GM23338 (cell line): ENCODE measurements around the gene TWF2. TPM values are rescaled to one million over a fixed set of nuclear protein-coding genes. Genes with fewer than 3 reads are reported as not detected.
A peak's percentile ranks its signal among the peaks of the same experiment; 100 is the strongest.

Experiments used
- ATAC-seq: fragments of 200-7000 bp; cut with Tn5 transposase; 3 replicates; pipeline ENCODE4 v1.9.1; 2020
- DNase-seq: peaks from one replicate; pipeline ENCODE4 v3.0.0-alpha.2; 2015; ENCODE audit warnings: low spot score
- H2AFZ ChIP-seq: fragments of 200-600 bp; sonication (generic); 2 replicates; pipeline ENCODE4 v1.8.0; 2016; ENCODE audit warnings: antibody characterized with exemption, mild to moderate bottlenecking, moderate library complexity
- H3F3A ChIP-seq: fragments of 200-600 bp; sonication (generic); replicated peaks from 2 replicates; pipeline ENCODE4 v1.8.0; 2017; ENCODE audit warnings: antibody characterized with exemption, mixed run types, low read depth
- H3K27ac ChIP-seq: fragments of 200-600 bp; sonication (generic); 2 replicates; pipeline ENCODE4 v1.6.1; 2016; ENCODE audit warnings: low read depth
- H3K27me3 ChIP-seq: fragments of 200-600 bp; sonication (generic); 2 replicates; pipeline ENCODE4 v1.8.0; 2016; ENCODE audit warnings: mild to moderate bottlenecking, mixed run types, moderate library complexity; ENCODE audit not compliant: insufficient read depth
- H3K36me3 ChIP-seq: fragments of 200-600 bp; sonication (generic); 2 replicates; pipeline ENCODE4 v1.8.0; 2016; ENCODE audit warnings: mild to moderate bottlenecking; ENCODE audit not compliant: insufficient read depth
- H3K4me1 ChIP-seq: fragments of 200-600 bp; sonication (generic); 2 replicates; pipeline ENCODE4 v1.8.0; 2016; ENCODE audit warnings: mild to moderate bottlenecking, moderate library complexity; ENCODE audit not compliant: insufficient read depth
- H3K4me2 ChIP-seq: fragments of 200-600 bp; sonication (generic); 2 replicates; pipeline ENCODE4 v1.7.1; 2017; ENCODE audit warnings: mixed run types
- H3K4me3 ChIP-seq: fragments of 200-600 bp; sonication (generic); 2 replicates; pipeline ENCODE4 v1.6.1; 2016; ENCODE audit warnings: mixed run types
- H3K79me2 ChIP-seq: fragments of 200-600 bp; sonication (generic); replicated peaks from 2 replicates; pipeline ENCODE4 v1.8.0; 2017; ENCODE audit warnings: mild to moderate bottlenecking; ENCODE audit not compliant: insufficient read depth
- H3K9me2 ChIP-seq: fragments of 200-600 bp; sonication (generic); 2 replicates; pipeline ENCODE4 v1.8.0; 2017; ENCODE audit not compliant: insufficient read depth
- H4K20me1 ChIP-seq: fragments of 200-600 bp; sonication (generic); replicated peaks from 2 replicates; pipeline ENCODE4 v1.8.0; 2017; ENCODE audit warnings: mild to moderate bottlenecking; ENCODE audit not compliant: insufficient read depth
- H3K27ac Mint-ChIP-seq: 2 replicates; pipeline ENCODE4 v1.8.0; 2020; ENCODE audit warnings: inconsistent platforms, mild to moderate bottlenecking, moderate library complexity, mixed read lengths
- H3K27me3 Mint-ChIP-seq: 3 replicates; pipeline ENCODE4 v1.8.0; 2022; ENCODE audit warnings: low read depth, mild to moderate bottlenecking, moderate library complexity, mixed read lengths, inconsistent platforms; ENCODE audit not compliant: insufficient read depth, poor library complexity
- H3K36me3 Mint-ChIP-seq: 3 replicates; pipeline ENCODE4 v1.8.0; 2021; ENCODE audit warnings: low read depth, mild to moderate bottlenecking, inconsistent platforms, moderate library complexity, mixed read lengths
- H3K4me1 Mint-ChIP-seq: 3 replicates; pipeline ENCODE4 v1.8.0; 2020; ENCODE audit warnings: mild to moderate bottlenecking, inconsistent platforms, mixed read lengths
- H3K4me3 Mint-ChIP-seq: 3 replicates; pipeline ENCODE4 v1.8.0; 2021; ENCODE audit warnings: moderate library complexity, mild to moderate bottlenecking, inconsistent platforms, mixed read lengths
- H3K9me3 Mint-ChIP-seq: 3 replicates; pipeline ENCODE4 v1.8.0; 2020; ENCODE audit warnings: moderate library complexity, mild to moderate bottlenecking, inconsistent platforms, mixed read lengths
- CREB1 ChIP-seq: fragments of 250-450 bp; sonication (Bioruptor Pico); IDR thresholded peaks from 2 replicates; pipeline ENCODE4 v1.5.0; 2020; ENCODE audit warnings: low read depth, mild to moderate bottlenecking, moderate library complexity
- EZH2 ChIP-seq: fragments of 200-600 bp; sonication (generic); IDR thresholded peaks from one replicate; pipeline ENCODE4 v1.8.0; 2017; ENCODE audit warnings: antibody characterized with exemption, mild to moderate bottlenecking, low read depth; ENCODE audit not compliant: unreplicated experiment
- EZH2phosphoT487 ChIP-seq: fragments of 200-600 bp; sonication (generic); IDR thresholded peaks from one replicate; pipeline ENCODE4 v1.8.1; 2018; ENCODE audit warnings: antibody characterized with exemption; ENCODE audit not compliant: unreplicated experiment
- JUNB ChIP-seq: IDR thresholded peaks from one replicate; pipeline ENCODE4 v1.6.1; 2016; ENCODE audit warnings: antibody characterized with exemption; ENCODE audit not compliant: unreplicated experiment
- NANOG ChIP-seq: IDR thresholded peaks from 2 replicates; pipeline ENCODE4 v1.6.1; 2016; ENCODE audit warnings: antibody characterized with exemption, borderline replicate concordance
- POLR2AphosphoS5 ChIP-seq: IDR thresholded peaks from 2 replicates; pipeline ENCODE4 v1.6.1; 2016; ENCODE audit warnings: antibody characterized with exemption, low read depth
- STAT1 ChIP-seq: IDR thresholded peaks from one replicate; pipeline ENCODE4 v1.6.1; 2016; ENCODE audit warnings: antibody characterized with exemption; ENCODE audit not compliant: unreplicated experiment
- polyA plus RNA-seq: library from polyadenylated mRNA; unstranded; fragments of >200 nt; fragmentation: Nextera tagmentation; extraction: Ambion mirVana; gene quantifications from 2 replicates; pipeline ENCODE4 v1.2.1, GENCODE V29; 2016
- total RNA-seq: library from RNA; depleted of rRNA; stranded (reverse); fragments of >200 nt; shearing (Covaris generic); gene quantifications from 2 replicates; pipeline ENCODE4 v1.2.3, GENCODE V29; 2014
- TF ChIP-seq, protein P1 (sequence below), 2 experiments: fragments of 200-600 bp in 1 of 2; sonication (generic) in 1 of 2; conservative IDR thresholded peaks; 2 replicates each; pipeline versions ENCODE4 v1.5.1 to v1.6.1; 2016 to 2017; ENCODE audit warnings: antibody characterized with exemption in 2 of 2, low read depth in 2 of 2, mild to moderate bottlenecking in 2 of 2, moderate library complexity in 1 of 2
- TF ChIP-seq, protein P2 (sequence below): fragments of 250-450 bp; sonication (Bioruptor Pico); IDR thresholded peaks from 2 replicates; pipeline ENCODE4 v1.5.0; 2020; ENCODE audit warnings: mild to moderate bottlenecking, moderate library complexity

Gene TWF2
- total and polyA plus RNA-seq, 2 experiments from 2014 or later, result 38.9 to 120 TPM

DNA sequence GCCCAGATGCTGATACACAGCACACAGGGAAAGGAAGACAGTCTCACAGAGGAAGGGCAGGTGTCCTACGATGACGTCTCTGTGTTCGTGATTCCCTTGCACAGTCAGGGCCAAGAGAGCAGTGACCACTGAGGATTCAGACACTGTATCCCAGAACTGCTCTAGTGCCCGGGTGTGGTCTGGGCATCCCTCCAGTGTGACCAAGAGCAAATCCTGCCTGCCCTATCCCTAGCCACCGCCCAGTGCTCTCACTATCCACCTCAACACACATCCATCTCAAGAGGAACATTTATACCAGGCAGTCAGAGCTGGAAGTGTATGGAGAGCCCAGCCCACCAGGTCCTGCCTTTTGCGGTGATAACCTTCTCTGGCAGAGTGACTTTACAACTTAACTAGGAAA, 10.7 kb upstream of the TWF2 start:
- DNase-seq (no peak), ATAC-seq (no peak)
- Mint-ChIP-seq H3K27me3 (peaks cover 41% of the 10 kb centered on the region), H3K4me1 (peaks cover 5% of the 10 kb centered on the region; the same call in 2 of the 3 replicates), H3K36me3 (peaks cover 25% of the 10 kb centered on the region; the same call in 2 of the 3 replicates), H3K9me3 (no peaks in the 10 kb centered on the region), H3K4me3 (no peak overlapping the region), H3K27ac (no peak overlapping the region)
- Histone ChIP-seq H3K9me2 (no peaks in the 10 kb centered on the region), H3K27ac (no peak overlapping the region), H3K79me2 (no peaks in the 10 kb centered on the region), H3K4me3 (no peak overlapping the region), H3F3A (peaks cover 8% of the 10 kb centered on the region), H3K4me1 (peaks cover 11% of the 10 kb centered on the region; the same call in 1 of the 2 replicates), H2AFZ (no peak overlapping the region), H4K20me1 (peaks cover 9% of the 10 kb centered on the region; the same call in 1 of the 2 replicates), H3K27me3 (peaks cover 25% of the 10 kb centered on the region), H3K36me3 (peaks cover 9% of the 10 kb centered on the region), H3K4me2 (no peak overlapping the region)
- TF ChIP-seq, protein P1, sequence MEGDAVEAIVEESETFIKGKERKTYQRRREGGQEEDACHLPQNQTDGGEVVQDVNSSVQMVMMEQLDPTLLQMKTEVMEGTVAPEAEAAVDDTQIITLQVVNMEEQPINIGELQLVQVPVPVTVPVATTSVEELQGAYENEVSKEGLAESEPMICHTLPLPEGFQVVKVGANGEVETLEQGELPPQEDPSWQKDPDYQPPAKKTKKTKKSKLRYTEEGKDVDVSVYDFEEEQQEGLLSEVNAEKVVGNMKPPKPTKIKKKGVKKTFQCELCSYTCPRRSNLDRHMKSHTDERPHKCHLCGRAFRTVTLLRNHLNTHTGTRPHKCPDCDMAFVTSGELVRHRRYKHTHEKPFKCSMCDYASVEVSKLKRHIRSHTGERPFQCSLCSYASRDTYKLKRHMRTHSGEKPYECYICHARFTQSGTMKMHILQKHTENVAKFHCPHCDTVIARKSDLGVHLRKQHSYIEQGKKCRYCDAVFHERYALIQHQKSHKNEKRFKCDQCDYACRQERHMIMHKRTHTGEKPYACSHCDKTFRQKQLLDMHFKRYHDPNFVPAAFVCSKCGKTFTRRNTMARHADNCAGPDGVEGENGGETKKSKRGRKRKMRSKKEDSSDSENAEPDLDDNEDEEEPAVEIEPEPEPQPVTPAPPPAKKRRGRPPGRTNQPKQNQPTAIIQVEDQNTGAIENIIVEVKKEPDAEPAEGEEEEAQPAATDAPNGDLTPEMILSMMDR (conservative IDR thresholded peaks at IDR 0.05; ENCODE audit: low read depth in 2 of 2), result no peak
- TF ChIP-seq POLR2AphosphoS5, result peak; percentile 37

DNA sequence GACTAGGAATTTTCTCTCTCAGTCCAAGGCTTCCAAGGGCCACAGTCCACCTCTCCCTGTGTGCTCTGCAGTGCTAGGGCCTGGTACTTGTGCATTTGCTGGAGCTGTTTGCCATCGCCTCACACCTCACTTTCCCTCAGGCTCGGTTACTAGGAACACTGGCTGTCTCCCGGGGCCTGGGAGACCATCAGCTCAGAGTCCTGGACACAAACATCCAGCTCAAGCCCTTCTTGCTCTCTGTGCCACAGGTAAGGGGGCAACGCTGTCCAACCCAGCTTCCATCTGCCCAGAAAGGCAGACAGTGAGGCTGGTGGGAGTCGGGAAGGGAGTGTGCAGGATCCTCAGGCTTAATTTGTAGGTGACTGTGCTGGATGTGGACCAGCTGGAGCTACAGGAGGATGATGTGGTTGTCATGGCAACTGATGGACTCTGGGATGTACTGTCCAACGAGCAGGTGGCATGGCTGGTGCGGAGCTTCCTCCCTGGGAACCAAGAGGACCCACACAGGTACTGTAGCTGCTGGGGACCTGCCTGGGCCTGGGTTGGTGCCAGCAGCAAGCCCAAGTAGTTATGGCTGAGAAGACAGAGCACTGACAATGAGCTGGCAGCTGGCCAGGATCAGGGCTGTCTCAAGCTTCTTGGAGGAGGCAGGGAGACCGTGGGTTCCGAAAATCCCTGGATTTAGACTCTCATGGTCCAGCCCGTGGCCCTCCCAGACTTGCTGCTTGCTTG, 10.0 kb upstream of the TWF2 start:
- Histone ChIP-seq H3K4me2 (no peak overlapping the region), H3K4me3 (no peak overlapping the region), H3K27ac (no peak overlapping the region), H3K9me2 (no peaks in the 10 kb centered on the region), H3K27me3 (peaks cover 32% of the 10 kb centered on the region), H2AFZ (no peak overlapping the region), H3K79me2 (no peaks in the 10 kb centered on the region), H3F3A (peaks cover 8% of the 10 kb centered on the region), H3K36me3 (peaks cover 6% of the 10 kb centered on the region), H3K4me1 (peaks cover 11% of the 10 kb centered on the region; the same call in 1 of the 2 replicates), H4K20me1 (0 out of 2 replicates have a peak, but pooled peaks cover 8% of the 10 kb centered on the region)
- DNase-seq, result no peak
- H3K27me3 Mint-ChIP-seq, result peaks cover 48% of the 10 kb centered on the region
- H3K4me3 Mint-ChIP-seq, result no peak overlapping the region
- ATAC-seq, result no peak
- TF ChIP-seq EZH2phosphoT487 (no peak), STAT1 (no peak), CREB1 (CRISPR knock-in tag) (no peak), NANOG (no peak), EZH2 (no peak), JUNB (no peak), POLR2AphosphoS5 (no peak)
- TF ChIP-seq, protein P1 (conservative IDR thresholded peaks at IDR 0.05; ENCODE audit: low read depth in 2 of 2), result no peak
- TF ChIP-seq, protein P2, sequence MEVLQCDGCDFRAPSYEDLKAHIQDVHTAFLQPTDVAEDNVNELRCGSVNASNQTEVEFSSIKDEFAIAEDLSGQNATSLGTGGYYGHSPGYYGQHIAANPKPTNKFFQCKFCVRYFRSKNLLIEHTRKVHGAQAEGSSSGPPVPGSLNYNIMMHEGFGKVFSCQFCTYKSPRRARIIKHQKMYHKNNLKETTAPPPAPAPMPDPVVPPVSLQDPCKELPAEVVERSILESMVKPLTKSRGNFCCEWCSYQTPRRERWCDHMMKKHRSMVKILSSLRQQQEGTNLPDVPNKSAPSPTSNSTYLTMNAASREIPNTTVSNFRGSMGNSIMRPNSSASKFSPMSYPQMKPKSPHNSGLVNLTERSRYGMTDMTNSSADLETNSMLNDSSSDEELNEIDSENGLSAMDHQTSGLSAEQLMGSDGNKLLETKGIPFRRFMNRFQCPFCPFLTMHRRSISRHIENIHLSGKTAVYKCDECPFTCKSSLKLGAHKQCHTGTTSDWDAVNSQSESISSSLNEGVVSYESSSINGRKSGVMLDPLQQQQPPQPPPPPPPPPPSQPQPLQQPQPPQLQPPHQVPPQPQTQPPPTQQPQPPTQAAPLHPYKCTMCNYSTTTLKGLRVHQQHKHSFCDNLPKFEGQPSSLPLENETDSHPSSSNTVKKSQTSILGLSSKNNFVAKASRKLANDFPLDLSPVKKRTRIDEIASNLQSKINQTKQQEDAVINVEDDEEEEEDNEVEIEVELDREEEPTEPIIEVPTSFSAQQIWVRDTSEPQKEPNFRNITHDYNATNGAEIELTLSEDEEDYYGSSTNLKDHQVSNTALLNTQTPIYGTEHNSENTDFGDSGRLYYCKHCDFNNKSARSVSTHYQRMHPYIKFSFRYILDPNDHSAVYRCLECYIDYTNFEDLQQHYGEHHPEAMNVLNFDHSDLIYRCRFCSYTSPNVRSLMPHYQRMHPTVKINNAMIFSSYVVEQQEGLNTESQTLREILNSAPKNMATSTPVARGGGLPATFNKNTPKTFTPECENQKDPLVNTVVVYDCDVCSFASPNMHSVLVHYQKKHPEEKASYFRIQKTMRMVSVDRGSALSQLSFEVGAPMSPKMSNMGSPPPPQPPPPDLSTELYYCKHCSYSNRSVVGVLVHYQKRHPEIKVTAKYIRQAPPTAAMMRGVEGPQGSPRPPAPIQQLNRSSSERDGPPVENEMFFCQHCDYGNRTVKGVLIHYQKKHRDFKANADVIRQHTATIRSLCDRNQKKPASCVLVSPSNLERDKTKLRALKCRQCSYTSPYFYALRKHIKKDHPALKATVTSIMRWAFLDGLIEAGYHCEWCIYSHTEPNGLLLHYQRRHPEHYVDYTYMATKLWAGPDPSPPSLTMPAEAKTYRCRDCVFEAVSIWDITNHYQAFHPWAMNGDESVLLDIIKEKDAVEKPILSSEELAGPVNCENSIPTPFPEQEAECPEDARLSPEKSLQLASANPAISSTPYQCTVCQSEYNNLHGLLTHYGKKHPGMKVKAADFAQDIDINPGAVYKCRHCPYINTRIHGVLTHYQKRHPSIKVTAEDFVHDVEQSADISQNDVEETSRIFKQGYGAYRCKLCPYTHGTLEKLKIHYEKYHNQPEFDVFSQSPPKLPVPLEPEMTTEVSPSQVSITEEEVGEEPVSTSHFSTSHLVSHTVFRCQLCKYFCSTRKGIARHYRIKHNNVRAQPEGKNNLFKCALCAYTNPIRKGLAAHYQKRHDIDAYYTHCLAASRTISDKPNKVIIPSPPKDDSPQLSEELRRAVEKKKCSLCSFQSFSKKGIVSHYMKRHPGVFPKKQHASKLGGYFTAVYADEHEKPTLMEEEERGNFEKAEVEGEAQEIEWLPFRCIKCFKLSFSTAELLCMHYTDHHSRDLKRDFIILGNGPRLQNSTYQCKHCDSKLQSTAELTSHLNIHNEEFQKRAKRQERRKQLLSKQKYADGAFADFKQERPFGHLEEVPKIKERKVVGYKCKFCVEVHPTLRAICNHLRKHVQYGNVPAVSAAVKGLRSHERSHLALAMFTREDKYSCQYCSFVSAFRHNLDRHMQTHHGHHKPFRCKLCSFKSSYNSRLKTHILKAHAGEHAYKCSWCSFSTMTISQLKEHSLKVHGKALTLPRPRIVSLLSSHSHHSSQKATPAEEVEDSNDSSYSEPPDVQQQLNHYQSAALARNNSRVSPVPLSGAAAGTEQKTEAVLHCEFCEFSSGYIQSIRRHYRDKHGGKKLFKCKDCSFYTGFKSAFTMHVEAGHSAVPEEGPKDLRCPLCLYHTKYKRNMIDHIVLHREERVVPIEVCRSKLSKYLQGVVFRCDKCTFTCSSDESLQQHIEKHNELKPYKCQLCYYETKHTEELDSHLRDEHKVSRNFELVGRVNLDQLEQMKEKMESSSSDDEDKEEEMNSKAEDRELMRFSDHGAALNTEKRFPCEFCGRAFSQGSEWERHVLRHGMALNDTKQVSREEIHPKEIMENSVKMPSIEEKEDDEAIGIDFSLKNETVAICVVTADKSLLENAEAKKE (CRISPR knock-in tag), result no peak
- peaks cover 18% of the 10 kb centered on the region; the same call in 2 of the 3 replicates for H3K36me3 Mint-ChIP-seq
- H3K27ac Mint-ChIP-seq, result no peak overlapping the region
- peaks cover 5% of the 10 kb centered on the region for H3K4me1 Mint-ChIP-seq
- H3K9me3 Mint-ChIP-seq, result no peaks in the 10 kb centered on the region
